NCI-H748 treated with DMSO at 0.1 percent for 48 hours (cell line): ENCODE measurements around the gene SMARCA2.
A peak's percentile ranks its signal among the peaks of the same experiment; 100 is the strongest.

Experiments
- DNase-seq: peaks from one replicate; lab custom pipeline; 2025; lab: John Stamatoyannopoulos, UW

Gene SMARCA2

GRCh38 chr9:2210201-2210600, 195.1 kb downstream of the SMARCA2 start:
- DNase-seq = no peak

GRCh38 chr9:2213830-2214468, 198.8 kb downstream of the SMARCA2 start:
- no peak for DNase-seq

- no peak for DNase-seq
Measured at GRCh38 chr9:2214707-2215106, 199.6 kb downstream of the SMARCA2 start.

GRCh38 chr9:2215921-2216441, 200.8 kb downstream of the SMARCA2 start:
- DNase-seq = no peak

- DNase-seq = no peak
Measured at GRCh38 chr9:2216591-2216990, 201.4 kb downstream of the SMARCA2 start.

GRCh38 chr9:2217540-2217939, 202.4 kb downstream of the SMARCA2 start:
- DNase-seq = no peak

- DNase-seq = no peak
Measured at GRCh38 chr9:2220036-2220435, 204.9 kb downstream of the SMARCA2 start.

GRCh38 chr9:2227144-2227867, 212.2 kb downstream of the SMARCA2 start:
- no peak for DNase-seq

- DNase-seq = peak; percentile 58
Measured at GRCh38 chr9:2228132-2228531, 213.0 kb downstream of the SMARCA2 start.

GRCh38 chr9:2228641-2229040, 213.5 kb downstream of the SMARCA2 start:
- no peak for DNase-seq

GRCh38 chr9:2229109-2229721, 214.1 kb downstream of the SMARCA2 start:
- DNase-seq = no peak

- DNase-seq = no peak
Measured at GRCh38 chr9:2230362-2230761, 215.2 kb downstream of the SMARCA2 start.

GRCh38 chr9:2231101-2231500, 216.0 kb downstream of the SMARCA2 start:
- DNase-seq = no peak

GRCh38 chr9:2231829-2232228, 216.7 kb downstream of the SMARCA2 start:
- no peak for DNase-seq

- no peak for DNase-seq
Measured at GRCh38 chr9:2233274-2233673, 218.1 kb downstream of the SMARCA2 start.

GRCh38 chr9:2234371-2234893, 219.3 kb downstream of the SMARCA2 start:
- DNase-seq = no peak

GRCh38 chr9:2235623-2236022, 220.5 kb downstream of the SMARCA2 start:
- DNase-seq = no peak

GRCh38 chr9:2236850-2237249, 221.7 kb downstream of the SMARCA2 start:
- DNase-seq = no peak

GRCh38 chr9:2241461-2241835, 226.3 kb downstream of the SMARCA2 start:
- no peak for DNase-seq

GRCh38 chr9:2241836-2242741, 226.9 kb downstream of the SMARCA2 start:
- DNase-seq = no peak

GRCh38 chr9:2242831-2243330, 227.7 kb downstream of the SMARCA2 start:
- DNase-seq = no peak
